Effector memory CD4-positive, alpha-beta T cell (primary cell): ENCODE measurements around the gene PAM.
A peak's percentile ranks its signal among the peaks of the same experiment; 100 is the strongest.

ENCODE experiments used
- DNase-seq, 3 donors: peaks; one replicate each; pipeline ENCODE4 v3.0.0-alpha.2; 2020
- H3K27ac ChIP-seq: 2 replicates; pipeline ENCODE4 v1.7.0; 2013; ENCODE audit warnings: mild to moderate bottlenecking, low read length, moderate library complexity; ENCODE audit not compliant: insufficient read depth, poor library complexity, severe bottlenecking
- H3K27me3 ChIP-seq: replicated peaks from 2 replicates; pipeline ENCODE4 v1.7.0; 2013; ENCODE audit warnings: mild to moderate bottlenecking, low read length; ENCODE audit not compliant: insufficient read depth, control insufficient read depth, poor library complexity, severe bottlenecking
- H3K36me3 ChIP-seq: 2 replicates; pipeline ENCODE4 v1.7.0; 2013; ENCODE audit warnings: mild to moderate bottlenecking, low read length, moderate library complexity; ENCODE audit not compliant: control insufficient read depth, insufficient read depth
- H3K4me1 ChIP-seq: 2 replicates; pipeline ENCODE4 v1.7.0; 2013; ENCODE audit warnings: low read length, mild to moderate bottlenecking; ENCODE audit not compliant: control insufficient read depth, insufficient read depth, poor library complexity, severe bottlenecking
- H3K4me3 ChIP-seq: 2 replicates; pipeline ENCODE4 v1.7.0; 2013; ENCODE audit warnings: low read length, low read depth, mild to moderate bottlenecking; ENCODE audit not compliant: insufficient read depth, poor library complexity, severe bottlenecking
- H3K9me3 ChIP-seq: 2 replicates; pipeline ENCODE4 v1.7.0; 2013; ENCODE audit warnings: mild to moderate bottlenecking, low read length, moderate library complexity; ENCODE audit not compliant: control insufficient read depth

Gene PAM

GRCh38 chr5:102865171-102865509, 110.0 kb downstream of the PAM start:
- no peaks in the 10 kb centered on the region for H3K27me3 ChIP-seq
- no peaks in the 10 kb centered on the region for H3K36me3 ChIP-seq
- no peaks in the 10 kb centered on the region for H3K9me3 ChIP-seq
- no peak for DNase-seq
- H3K4me3 ChIP-seq: no peak overlapping the region
- no peak overlapping the region for H3K27ac ChIP-seq
- peaks cover 7% of the 10 kb centered on the region for H3K4me1 ChIP-seq

GRCh38 chr5:102865510-102866236, 110.6 kb downstream of the PAM start:
- Histone ChIP-seq H3K4me1 (peaks cover 7% of the 10 kb centered on the region), H3K9me3 (no peaks in the 10 kb centered on the region), H3K27me3 (no peaks in the 10 kb centered on the region), H3K4me3 (peak overlapping the region; percentile 40), H3K27ac (no peak overlapping the region), H3K36me3 (no peaks in the 10 kb centered on the region)
- no peak for DNase-seq

DNA sequence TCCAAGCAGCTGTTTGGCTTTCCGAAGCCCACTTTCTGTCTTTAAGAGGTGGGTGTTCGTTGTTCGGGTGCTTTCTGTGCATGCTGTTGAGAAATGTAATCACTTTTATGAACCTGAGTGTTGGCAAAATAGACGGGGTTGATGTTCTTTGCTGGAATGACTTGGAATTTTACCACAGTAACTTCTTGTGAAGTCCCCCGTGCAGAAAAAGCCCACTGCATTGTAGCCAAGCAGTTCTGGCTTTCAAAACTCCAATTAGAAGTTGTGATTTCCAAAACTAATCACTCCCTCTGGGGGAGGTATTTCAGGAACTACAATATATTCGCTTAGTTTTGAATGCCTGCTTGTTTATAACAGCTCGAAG, 111.1 kb downstream of the PAM start:
- peaks cover 7% of the 10 kb centered on the region for H3K4me1 ChIP-seq
- no peaks in the 10 kb centered on the region for H3K9me3 ChIP-seq
- no peak for DNase-seq
- no peak overlapping the region for H3K27ac ChIP-seq
- no peaks in the 10 kb centered on the region for H3K36me3 ChIP-seq
- no peaks in the 10 kb centered on the region for H3K27me3 ChIP-seq
- peak overlapping the region; percentile 40 for H3K4me3 ChIP-seq

DNA sequence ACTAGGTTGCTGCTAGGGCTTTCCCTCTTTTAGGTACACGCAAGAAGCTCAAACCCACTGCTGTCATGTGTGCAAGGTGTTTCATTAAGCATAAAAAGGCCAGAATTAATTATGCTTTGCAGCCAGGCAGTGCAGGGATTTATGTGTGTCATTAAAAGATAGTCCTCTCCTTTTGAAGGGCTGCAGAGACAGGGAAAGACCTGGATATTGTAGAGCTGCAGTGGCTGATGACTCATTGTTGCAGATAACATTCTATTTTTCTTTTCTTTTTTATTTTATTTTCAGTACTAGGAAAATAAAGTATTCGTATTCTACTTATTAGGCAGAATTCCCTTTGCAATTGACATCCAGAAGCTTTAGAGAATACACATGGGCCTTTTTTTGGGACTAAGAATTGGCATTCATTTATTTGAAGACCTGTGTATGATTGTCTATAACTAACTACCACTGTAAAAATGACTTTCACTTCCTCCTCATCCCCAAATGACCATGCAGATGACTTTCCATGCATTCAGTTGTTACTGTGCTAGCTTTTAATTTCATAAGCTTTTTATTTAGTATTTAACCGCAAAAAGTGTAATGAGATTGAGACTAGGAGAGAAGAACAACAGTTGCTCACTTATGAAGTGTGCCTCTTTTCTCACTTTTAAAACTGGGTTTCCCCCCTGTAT, 113.0 kb downstream of the PAM start:
- H3K4me3 ChIP-seq: no peak overlapping the region

GRCh38 chr5:102869230-102869629, 114.1 kb downstream of the PAM start:
- DNase-seq: no peak
- Histone ChIP-seq H3K9me3 (no peaks in the 10 kb centered on the region), H3K4me1 (peaks cover 7% of the 10 kb centered on the region), H3K27me3 (no peaks in the 10 kb centered on the region), H3K4me3 (no peak overlapping the region), H3K36me3 (no peaks in the 10 kb centered on the region), H3K27ac (no peak overlapping the region)

More for the DNA sequence above, 113.0 kb downstream of the PAM start:
- Histone ChIP-seq H3K36me3 (no peaks in the 10 kb centered on the region), H3K4me1 (peaks cover 7% of the 10 kb centered on the region), H3K27ac (no peak overlapping the region), H3K9me3 (no peaks in the 10 kb centered on the region), H3K27me3 (no peaks in the 10 kb centered on the region)
- no peak for DNase-seq

GRCh38 chr5:102873379-102873932, 118.4 kb downstream of the PAM start:
- no peaks in the 10 kb centered on the region for H3K4me1 ChIP-seq
- no peaks in the 10 kb centered on the region for H3K9me3 ChIP-seq
- no peak for DNase-seq
- no peaks in the 10 kb centered on the region for H3K27me3 ChIP-seq
- H3K36me3 ChIP-seq: no peaks in the 10 kb centered on the region
- no peak overlapping the region for H3K4me3 ChIP-seq
- no peak overlapping the region for H3K27ac ChIP-seq

DNA sequence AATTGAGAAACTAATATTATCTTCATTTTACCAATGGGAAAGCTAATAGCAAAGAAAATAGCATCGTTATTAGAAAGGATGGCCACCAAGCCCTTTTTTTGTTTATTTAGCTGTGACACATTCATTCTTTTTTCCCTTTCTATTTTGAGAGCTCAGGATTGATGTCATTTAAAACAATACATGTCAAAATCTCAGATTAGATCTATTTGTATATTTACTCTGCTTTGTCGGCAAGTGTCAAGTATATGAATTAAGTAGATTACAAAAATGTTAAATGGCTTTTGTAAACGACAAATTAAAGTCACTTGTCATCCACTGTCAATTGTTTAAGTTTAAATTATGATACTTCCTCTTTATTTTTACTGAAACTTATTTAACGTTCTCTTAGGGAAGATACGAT, 118.9 kb downstream of the PAM start:
- Histone ChIP-seq H3K27me3 (no peaks in the 10 kb centered on the region), H3K9me3 (no peaks in the 10 kb centered on the region), H3K36me3 (no peaks in the 10 kb centered on the region), H3K4me3 (no peak overlapping the region), H3K27ac (no peak overlapping the region), H3K4me1 (no peaks in the 10 kb centered on the region)
- DNase-seq: no peak

- no peak for DNase-seq
- Histone ChIP-seq H3K4me3 (no peak overlapping the region), H3K9me3 (no peaks in the 10 kb centered on the region), H3K36me3 (no peaks in the 10 kb centered on the region), H3K27ac (no peak overlapping the region), H3K4me1 (no peaks in the 10 kb centered on the region), H3K27me3 (no peaks in the 10 kb centered on the region)
These were observed 120.6 kb downstream of the PAM start for GRCh38 chr5:102875721-102876123.

- Histone ChIP-seq H3K9me3 (no peaks in the 10 kb centered on the region), H3K27ac (no peak overlapping the region), H3K4me3 (no peak overlapping the region), H3K36me3 (no peaks in the 10 kb centered on the region), H3K4me1 (no peaks in the 10 kb centered on the region), H3K27me3 (no peaks in the 10 kb centered on the region)
- DNase-seq: no peak
These were observed 121.5 kb downstream of the PAM start for GRCh38 chr5:102876610-102877009.

DNA sequence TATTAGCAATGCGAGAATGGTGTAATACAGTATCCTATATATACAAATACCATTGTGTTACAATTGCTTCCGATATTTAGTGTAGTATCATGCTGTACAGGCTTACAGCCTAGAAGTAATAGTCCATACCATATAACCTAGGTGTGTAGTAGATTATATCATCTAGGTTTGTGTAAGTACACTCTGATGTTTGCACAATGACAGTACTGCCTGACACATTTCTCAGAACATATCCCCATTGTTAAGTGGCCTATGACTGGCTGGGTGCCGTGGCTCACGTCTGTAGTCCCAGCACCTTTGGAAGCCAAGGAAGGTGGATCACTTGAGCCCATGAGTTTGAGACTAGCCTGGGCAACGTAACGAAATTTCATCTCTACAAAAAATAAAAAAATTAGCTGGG, 124.6 kb downstream of the PAM start:
- Histone ChIP-seq H3K4me1 (no peaks in the 10 kb centered on the region), H3K9me3 (no peaks in the 10 kb centered on the region), H3K36me3 (no peaks in the 10 kb centered on the region), H3K27ac (no peak overlapping the region), H3K27me3 (no peaks in the 10 kb centered on the region), H3K4me3 (no peak overlapping the region)
- no peak for DNase-seq
